Stimulated activated memory B cell treated with anti-CD40 and anti-IgM and Interleukin-4, amounts not matched to agents 10 μg/mL and 1 μg/mL and 100 μg/mL, for 72 hours (primary cell): ENCODE results near the gene WDR87.

ENCODE experiments used
- ATAC-seq: fragments of 150-1000 bp; cut with Tn5 transposase; 2 replicates; pipeline ENCODE4 v1.10.0; 2021
- H3K27ac Mint-ChIP-seq: one replicate; pipeline ENCODE4 v1.8.0; 2022; ENCODE audit warnings: mild to moderate bottlenecking, mixed read lengths
- H3K27me3 Mint-ChIP-seq: one replicate; pipeline ENCODE4 v1.8.0; 2022; ENCODE audit warnings: mixed read lengths
- H3K36me3 Mint-ChIP-seq: one replicate; pipeline ENCODE4 v1.8.0; 2022; ENCODE audit warnings: mixed read lengths
- H3K4me1 Mint-ChIP-seq: one replicate; pipeline ENCODE4 v1.8.0; 2022; ENCODE audit warnings: mixed read lengths
- H3K4me3 Mint-ChIP-seq: one replicate; pipeline ENCODE4 v1.8.0; 2022; ENCODE audit warnings: mild to moderate bottlenecking, moderate library complexity, mixed read lengths
- H3K9me3 Mint-ChIP-seq: one replicate; pipeline ENCODE4 v1.8.0; 2022; ENCODE audit warnings: mixed read lengths

Gene WDR87

GRCh38 chr19:37909661-37910199 lies 3.3 kb upstream of the WDR87 start:
- no peaks in the 10 kb centered on the region for H3K9me3 Mint-ChIP-seq
- peaks cover 45% of the 10 kb centered on the region for H3K36me3 Mint-ChIP-seq
- H3K4me3 Mint-ChIP-seq, result peak overlapping the region; percentile 47
- no peaks in the 10 kb centered on the region for H3K27me3 Mint-ChIP-seq
- H3K27ac Mint-ChIP-seq, result peak overlapping the region; percentile 85
- ATAC-seq, result no peak
- H3K4me1 Mint-ChIP-seq, result peaks cover 73% of the 10 kb centered on the region

- Mint-ChIP-seq H3K27me3 (no peaks in the 10 kb centered on the region), H3K27ac (peak overlapping the region; percentile 97), H3K9me3 (no peaks in the 10 kb centered on the region), H3K4me3 (peak overlapping the region; percentile 99), H3K36me3 (peaks cover 38% of the 10 kb centered on the region), H3K4me1 (peaks cover 64% of the 10 kb centered on the region)
- ATAC-seq, result no peak
These were observed 1.5 kb upstream of the WDR87 start for GRCh38 chr19:37907735-37908455.

GRCh38 chr19:37906869-37907734 lies 708 bp upstream of the WDR87 start, which contains the start of gene SIPA1L3:
SIPA1L3 (plus strand) TSS chr19:37907208; CDS start chr19:38081566, 174,358 bp downstream.
- Mint-ChIP-seq H3K4me1 (peaks cover 62% of the 10 kb centered on the region), H3K27me3 (no peaks in the 10 kb centered on the region), H3K9me3 (no peaks in the 10 kb centered on the region), H3K27ac (peak within 1 kb of the TSS; percentile 97), H3K36me3 (peaks cover 30% of the 10 kb centered on the region), H3K4me3 (peak within 1 kb of the TSS; percentile 99)
- peak; percentile 98 for ATAC-seq

GRCh38 chr19:37903096-37903495 lies 3.3 kb downstream of the WDR87 start:
- no peaks in the 10 kb centered on the region for H3K27me3 Mint-ChIP-seq
- no peaks in the 10 kb centered on the region for H3K36me3 Mint-ChIP-seq
- no peaks in the 10 kb centered on the region for H3K9me3 Mint-ChIP-seq
- no peak overlapping the region for H3K4me3 Mint-ChIP-seq
- no peak for ATAC-seq
- peaks cover 33% of the 10 kb centered on the region for H3K4me1 Mint-ChIP-seq
- H3K27ac Mint-ChIP-seq, result peak overlapping the region; percentile 74

GRCh38 chr19:37902668-37903067 lies 3.7 kb downstream of the WDR87 start:
- no peak overlapping the region for H3K4me3 Mint-ChIP-seq
- H3K36me3 Mint-ChIP-seq, result no peaks in the 10 kb centered on the region
- no peaks in the 10 kb centered on the region for H3K27me3 Mint-ChIP-seq
- H3K4me1 Mint-ChIP-seq, result peaks cover 29% of the 10 kb centered on the region
- H3K9me3 Mint-ChIP-seq, result no peaks in the 10 kb centered on the region
- H3K27ac Mint-ChIP-seq, result peak overlapping the region; percentile 74
- ATAC-seq, result peak; percentile 62

GRCh38 chr19:37899966-37900365 lies 6.4 kb downstream of the WDR87 start:
- Mint-ChIP-seq H3K4me3 (no peak overlapping the region), H3K27me3 (no peaks in the 10 kb centered on the region), H3K9me3 (no peaks in the 10 kb centered on the region), H3K36me3 (no peaks in the 10 kb centered on the region), H3K4me1 (peaks cover 16% of the 10 kb centered on the region), H3K27ac (no peak overlapping the region)
- ATAC-seq, result no peak

GRCh38 chr19:37899453-37899852 lies 6.9 kb downstream of the WDR87 start:
- H3K9me3 Mint-ChIP-seq, result no peaks in the 10 kb centered on the region

GRCh38 chr19:37896180-37896579 lies 10.2 kb downstream of the WDR87 start:
- Mint-ChIP-seq H3K4me1 (peaks cover 7% of the 10 kb centered on the region), H3K27ac (no peak overlapping the region), H3K27me3 (peaks cover 15% of the 10 kb centered on the region), H3K9me3 (no peaks in the 10 kb centered on the region), H3K36me3 (no peaks in the 10 kb centered on the region), H3K4me3 (no peak overlapping the region)
- no peak for ATAC-seq

More at GRCh38 chr19:37899453-37899852, 6.9 kb downstream of the WDR87 start:
- no peaks in the 10 kb centered on the region for H3K27me3 Mint-ChIP-seq
- H3K27ac Mint-ChIP-seq, result no peak overlapping the region
- no peaks in the 10 kb centered on the region for H3K36me3 Mint-ChIP-seq
- H3K4me3 Mint-ChIP-seq, result no peak overlapping the region
- H3K4me1 Mint-ChIP-seq, result peaks cover 16% of the 10 kb centered on the region
- no peak for ATAC-seq

- H3K9me3 Mint-ChIP-seq, result no peaks in the 10 kb centered on the region
- ATAC-seq, result no peak
- H3K4me1 Mint-ChIP-seq, result peaks cover 5% of the 10 kb centered on the region
- H3K36me3 Mint-ChIP-seq, result no peaks in the 10 kb centered on the region
- H3K27ac Mint-ChIP-seq, result no peak overlapping the region
- no peak overlapping the region for H3K4me3 Mint-ChIP-seq
- H3K27me3 Mint-ChIP-seq, result peaks cover 15% of the 10 kb centered on the region
These were observed 12.4 kb downstream of the WDR87 start for GRCh38 chr19:37893845-37894575.

GRCh38 chr19:37886571-37886970 lies 19.8 kb downstream of the WDR87 start:
- H3K9me3 Mint-ChIP-seq, result no peaks in the 10 kb centered on the region
- H3K4me3 Mint-ChIP-seq, result no peak overlapping the region
- H3K27ac Mint-ChIP-seq, result no peak overlapping the region
- no peaks in the 10 kb centered on the region for H3K36me3 Mint-ChIP-seq
- H3K27me3 Mint-ChIP-seq, result peaks cover 4% of the 10 kb centered on the region
- ATAC-seq, result no peak
- no peaks in the 10 kb centered on the region for H3K4me1 Mint-ChIP-seq

GRCh38 chr19:37885392-37885791 lies 21.0 kb downstream of the WDR87 start:
- H3K36me3 Mint-ChIP-seq, result no peaks in the 10 kb centered on the region
- H3K4me3 Mint-ChIP-seq, result no peak overlapping the region
- H3K27me3 Mint-ChIP-seq, result no peaks in the 10 kb centered on the region
- no peaks in the 10 kb centered on the region for H3K4me1 Mint-ChIP-seq
- no peaks in the 10 kb centered on the region for H3K9me3 Mint-ChIP-seq
- ATAC-seq, result no peak
- no peak overlapping the region for H3K27ac Mint-ChIP-seq

GRCh38 chr19:37877147-37877546 lies 29.2 kb downstream of the WDR87 start:
- Mint-ChIP-seq H3K9me3 (no peaks in the 10 kb centered on the region), H3K36me3 (no peaks in the 10 kb centered on the region), H3K4me3 (no peak overlapping the region), H3K27ac (no peak overlapping the region), H3K27me3 (no peaks in the 10 kb centered on the region), H3K4me1 (no peaks in the 10 kb centered on the region)
- ATAC-seq, result no peak

GRCh38 chr19:37876032-37876431 lies 30.4 kb downstream of the WDR87 start:
- Mint-ChIP-seq H3K9me3 (no peaks in the 10 kb centered on the region), H3K36me3 (no peaks in the 10 kb centered on the region), H3K4me3 (no peak overlapping the region), H3K27me3 (no peaks in the 10 kb centered on the region), H3K4me1 (no peaks in the 10 kb centered on the region), H3K27ac (no peak overlapping the region)
- no peak for ATAC-seq

GRCh38 chr19:37874784-37875183 lies 31.6 kb downstream of the WDR87 start:
- Mint-ChIP-seq H3K4me3 (no peak overlapping the region), H3K4me1 (no peaks in the 10 kb centered on the region), H3K27me3 (peaks cover 8% of the 10 kb centered on the region), H3K27ac (no peak overlapping the region), H3K36me3 (no peaks in the 10 kb centered on the region), H3K9me3 (no peaks in the 10 kb centered on the region)
- ATAC-seq, result no peak

- ATAC-seq, result no peak
- Mint-ChIP-seq H3K36me3 (no peaks in the 10 kb centered on the region), H3K9me3 (no peaks in the 10 kb centered on the region), H3K4me3 (no peak overlapping the region), H3K27ac (no peak overlapping the region), H3K27me3 (peaks cover 23% of the 10 kb centered on the region), H3K4me1 (no peaks in the 10 kb centered on the region)
These were observed 34.0 kb downstream of the WDR87 start for GRCh38 chr19:37872383-37872782.
